RKO (cell line): ENCODE measurements around the gene CC2D1B.
A peak's percentile ranks its signal among the peaks of the same experiment; 100 is the strongest.

ENCODE experiments used
- DNase-seq: peaks from one replicate; pipeline ENCODE4 v3.0.0-alpha.2; 2016; ENCODE audit warnings: low spot score

CC2D1B gene

DNA sequence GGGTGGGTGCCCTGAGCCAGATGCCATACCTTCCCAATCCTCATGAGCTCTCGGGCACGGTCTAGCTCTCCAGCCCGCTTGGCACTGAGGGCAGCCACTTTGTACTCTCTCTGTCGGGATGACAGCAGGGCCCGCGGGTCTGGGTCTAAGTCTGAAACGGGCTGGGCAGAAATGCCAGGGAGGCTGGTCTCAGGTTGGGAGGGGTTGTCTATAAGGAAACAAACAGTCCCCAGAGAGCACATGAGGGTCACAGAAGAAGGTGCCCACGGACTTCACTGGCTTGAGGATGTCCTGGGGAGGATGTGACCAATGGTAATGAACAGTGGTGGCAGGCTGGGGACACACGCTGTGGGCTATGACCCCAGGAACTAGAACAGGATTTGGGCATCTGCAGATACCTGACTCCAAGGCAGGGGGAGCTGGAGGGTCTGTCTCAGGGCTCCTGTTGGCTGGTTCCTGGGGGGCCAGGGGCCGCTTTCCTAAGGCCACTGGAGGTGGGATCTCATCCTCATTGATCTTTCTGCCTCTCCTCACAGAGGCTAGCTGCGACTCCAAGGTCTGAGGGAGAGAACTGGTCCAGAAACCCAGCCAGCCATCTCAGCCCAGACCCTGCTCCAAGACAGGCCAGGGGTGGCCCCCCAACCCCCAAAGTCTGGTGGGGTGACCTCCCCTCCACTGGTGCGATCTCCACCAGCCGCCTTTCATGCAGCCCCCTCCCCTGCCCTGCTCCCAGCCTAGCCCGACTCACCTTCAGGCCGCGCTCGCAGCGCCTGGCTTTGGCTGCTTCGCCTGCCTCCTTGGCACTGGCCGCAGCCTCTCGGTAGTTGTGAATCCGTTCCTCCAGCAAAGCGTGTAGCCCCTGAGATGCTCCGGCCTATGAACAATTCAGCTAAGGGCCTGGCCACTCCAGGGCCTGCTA, 6.1 kb downstream of the CC2D1B start:
- DNase-seq, result no peak

DNA sequence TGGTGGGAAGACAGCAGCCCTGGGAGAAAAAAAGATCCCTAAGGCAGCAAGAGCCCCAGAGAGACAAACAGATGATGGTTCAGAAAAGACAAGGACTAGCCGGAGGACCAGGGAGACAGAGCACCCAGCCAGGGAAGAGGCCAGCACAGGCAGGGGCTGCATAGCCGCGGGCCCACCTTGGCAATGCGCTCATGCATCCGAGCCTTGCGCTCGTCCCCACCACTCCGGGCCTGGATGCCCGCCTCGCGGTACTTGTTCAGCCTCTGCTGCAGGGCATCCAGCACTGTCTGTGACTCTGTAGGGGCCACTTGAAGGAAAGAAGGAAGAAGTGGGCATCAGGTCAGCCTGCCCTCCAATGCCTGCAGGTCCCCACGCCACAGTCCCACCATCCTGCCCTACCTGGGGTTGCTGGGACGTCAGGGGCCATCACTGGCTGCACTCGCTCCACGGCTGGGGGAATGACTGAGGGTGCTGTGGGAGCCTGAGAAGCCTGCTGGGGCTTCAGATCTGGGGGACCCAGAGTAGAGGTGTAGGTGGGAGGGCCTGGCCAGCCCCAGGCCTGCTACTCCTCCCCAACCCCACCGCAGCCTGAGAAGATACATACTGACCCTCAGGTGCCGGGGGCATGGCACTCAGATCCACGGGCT, 7.0 kb downstream of the CC2D1B start:
- no peak for DNase-seq

DNA sequence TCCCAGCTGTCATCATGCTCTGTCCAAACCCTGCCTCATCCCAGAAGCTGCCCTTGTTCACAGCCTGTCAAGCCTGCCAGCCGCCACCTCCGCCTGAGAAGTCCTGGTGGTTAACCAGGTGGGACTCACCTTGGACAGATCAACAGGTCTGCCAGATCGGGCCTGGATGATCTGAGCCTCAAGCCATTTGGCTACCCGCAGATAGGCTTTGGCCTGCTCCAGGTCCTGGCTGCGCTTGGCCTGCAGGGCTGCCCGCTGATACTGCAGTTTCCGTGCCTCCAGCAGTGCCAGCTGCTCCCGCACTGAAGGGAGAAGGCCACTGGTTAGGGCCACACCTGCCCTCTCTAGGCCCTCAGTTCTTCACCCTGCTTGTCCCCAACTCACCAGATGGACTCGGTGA, 8.6 kb downstream of the CC2D1B start:
- no peak for DNase-seq

DNA sequence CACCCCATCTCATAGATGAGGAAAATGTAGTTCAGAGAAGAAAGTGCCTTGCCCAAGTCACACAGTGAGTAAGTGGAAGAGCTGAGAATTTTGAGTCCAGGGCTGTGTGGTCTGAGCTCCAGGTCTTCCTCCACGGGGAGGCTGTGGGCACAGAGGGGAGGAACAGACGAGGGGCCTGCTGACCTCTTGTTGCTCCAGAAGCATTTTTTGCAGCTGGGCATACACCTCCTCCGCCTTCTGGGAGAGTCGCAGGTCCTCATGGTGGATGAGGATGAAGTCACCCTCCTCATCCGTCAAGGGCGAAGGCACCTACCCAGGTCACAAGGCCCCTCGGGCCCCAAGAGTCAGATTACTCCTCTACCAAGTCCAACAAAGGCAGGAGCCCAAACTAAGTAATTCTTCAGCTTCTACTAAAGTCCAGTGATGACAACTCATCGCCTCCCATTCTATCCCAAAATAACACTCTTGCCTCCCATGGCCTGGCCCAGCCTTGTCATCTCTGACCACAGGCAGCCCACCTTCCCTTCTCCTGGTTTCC, 9.1 kb downstream of the CC2D1B start:
- no peak for DNase-seq

DNA sequence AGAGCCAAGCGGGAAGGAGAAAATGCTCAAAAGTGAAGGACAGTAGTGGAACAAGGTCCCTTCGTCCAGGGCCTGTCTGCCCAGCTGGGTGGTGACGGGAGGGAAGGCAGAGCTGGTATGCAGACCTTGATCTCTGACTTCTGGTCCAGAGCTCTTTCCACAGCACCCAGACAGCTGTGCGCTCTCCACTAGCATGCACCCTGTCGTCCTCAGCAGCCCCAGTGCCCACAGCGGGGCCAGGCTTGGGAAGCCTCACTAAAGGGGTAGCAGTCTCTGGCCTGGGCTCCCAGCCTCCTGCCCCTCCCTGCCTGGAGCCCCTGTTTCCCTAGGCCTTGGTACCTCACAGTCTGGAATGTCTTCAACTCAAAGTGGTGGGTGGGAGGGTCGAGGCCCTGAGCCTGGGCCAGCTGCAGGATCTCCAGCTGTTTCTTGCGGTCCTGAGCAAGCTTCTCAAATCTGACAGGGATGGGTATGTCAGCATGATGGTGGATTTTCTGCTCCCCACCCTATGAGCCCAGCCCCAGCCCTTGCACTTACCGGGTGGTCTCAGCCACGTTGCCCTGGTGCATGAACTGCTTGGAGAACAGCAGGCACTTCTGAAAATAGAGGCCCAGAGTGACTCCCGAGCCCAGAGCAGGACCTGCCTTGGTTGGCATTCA, 10.0 kb downstream of the CC2D1B start:
- no peak for DNase-seq

DNA sequence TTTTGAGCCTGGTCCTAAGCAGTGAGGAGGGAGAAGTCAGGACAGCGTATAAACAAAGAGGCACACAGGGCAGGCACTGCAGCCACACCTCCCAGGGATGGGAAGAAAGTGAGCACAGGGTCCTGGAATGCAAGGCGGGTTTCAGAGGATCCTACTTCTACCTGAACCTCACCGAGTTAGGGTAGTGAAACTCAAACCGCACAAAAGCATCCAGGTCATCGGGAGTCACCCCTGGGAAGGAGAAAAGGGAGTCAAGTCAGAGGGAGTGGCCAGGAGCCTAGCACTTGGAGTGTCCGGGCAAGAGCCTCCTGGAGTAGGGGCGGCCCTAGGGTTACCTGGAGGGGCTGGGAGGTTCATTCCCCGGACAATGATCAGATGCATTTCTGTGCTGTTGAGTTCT, 10.6 kb downstream of the CC2D1B start:
- DNase-seq, result no peak

DNA sequence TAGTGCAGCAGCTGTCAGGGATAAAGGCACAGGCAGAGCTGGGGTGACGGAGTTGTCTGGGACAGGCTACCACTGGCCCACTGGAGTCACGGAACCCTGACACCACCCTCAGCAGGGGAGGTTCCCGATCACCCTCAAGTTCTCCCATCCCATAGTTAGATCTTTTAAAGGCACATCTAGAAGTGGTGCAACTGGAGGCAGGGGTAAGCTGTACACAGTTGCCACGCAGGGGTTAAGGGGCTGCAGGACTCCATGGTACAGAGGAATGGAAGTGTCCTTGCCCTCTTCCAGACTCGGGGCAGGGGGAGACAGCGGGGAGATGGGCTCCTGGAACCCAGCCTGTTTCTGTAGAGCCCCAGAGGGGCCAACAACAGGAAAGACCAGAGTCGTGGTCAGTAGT, 13.3 kb downstream of the CC2D1B start:
- DNase-seq, result no peak

DNA sequence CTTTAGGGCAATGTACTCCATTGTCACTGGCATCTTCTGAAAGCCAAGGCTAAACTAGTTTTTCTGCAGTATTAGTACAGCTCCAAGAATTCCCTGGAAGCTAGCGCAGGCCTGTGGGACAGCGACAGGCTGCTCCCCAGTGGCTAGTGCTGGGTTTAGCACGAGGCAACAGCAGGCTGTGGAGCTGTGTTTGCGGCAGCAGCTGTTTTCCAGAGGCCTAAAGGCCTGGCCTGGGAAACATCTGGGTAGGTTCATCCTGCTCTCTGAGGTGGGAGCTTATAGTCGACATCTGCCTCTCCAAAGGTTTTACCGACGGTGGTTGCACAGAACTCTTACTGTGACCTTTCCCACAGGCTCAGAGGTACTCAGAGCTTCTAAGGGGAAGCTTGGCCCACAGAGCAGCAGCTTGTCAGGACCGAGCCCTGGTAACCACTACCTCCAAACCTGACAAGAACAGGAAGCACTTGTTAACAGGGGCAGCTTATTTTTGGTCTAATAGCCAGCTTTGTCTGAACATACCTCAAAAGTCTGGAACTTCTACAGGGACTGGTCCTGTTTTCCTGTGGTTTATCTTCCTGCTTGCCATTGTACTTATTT, 17.2 kb downstream of the CC2D1B start:
- DNase-seq, result peak; percentile 55

DNA sequence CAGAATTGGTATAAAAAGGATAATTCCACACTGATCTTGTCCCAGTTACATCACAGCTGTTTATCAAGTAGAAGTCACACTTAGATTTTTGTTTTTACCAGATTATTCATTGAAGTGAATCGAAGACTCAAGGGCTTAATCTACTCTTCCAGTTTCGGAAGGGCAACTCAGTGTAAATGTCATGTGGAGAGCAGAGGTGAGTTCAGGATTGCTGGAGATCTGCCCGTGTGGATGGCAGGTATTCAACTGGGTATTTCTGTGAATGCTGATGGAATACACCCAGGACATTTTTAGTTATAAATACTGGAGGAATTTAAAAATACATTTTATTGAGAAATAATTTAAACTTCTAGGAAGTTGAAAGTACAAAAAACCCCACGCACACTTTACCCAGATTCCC, 19.4 kb downstream of the CC2D1B start:
- no peak for DNase-seq

DNA sequence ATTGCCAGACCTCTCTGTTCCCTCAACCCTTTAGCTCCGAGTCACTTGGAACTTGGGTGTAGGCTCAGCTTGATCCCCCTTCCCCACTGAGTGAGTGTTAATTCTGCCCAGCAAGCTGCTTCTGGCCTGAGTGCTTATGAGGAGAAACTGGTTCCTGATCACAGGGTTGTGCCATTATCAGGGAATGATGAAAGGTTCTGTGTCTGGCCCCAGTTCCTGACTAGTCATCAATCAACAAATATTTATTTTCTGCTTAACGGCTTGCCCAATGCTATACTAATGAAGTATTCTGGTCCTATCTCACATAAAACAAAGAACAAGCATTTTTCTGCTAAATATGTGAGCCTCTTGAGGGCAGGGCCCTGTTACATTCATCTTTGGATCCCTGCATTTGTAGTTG, 20.8 kb downstream of the CC2D1B start:
- no peak for DNase-seq

DNA sequence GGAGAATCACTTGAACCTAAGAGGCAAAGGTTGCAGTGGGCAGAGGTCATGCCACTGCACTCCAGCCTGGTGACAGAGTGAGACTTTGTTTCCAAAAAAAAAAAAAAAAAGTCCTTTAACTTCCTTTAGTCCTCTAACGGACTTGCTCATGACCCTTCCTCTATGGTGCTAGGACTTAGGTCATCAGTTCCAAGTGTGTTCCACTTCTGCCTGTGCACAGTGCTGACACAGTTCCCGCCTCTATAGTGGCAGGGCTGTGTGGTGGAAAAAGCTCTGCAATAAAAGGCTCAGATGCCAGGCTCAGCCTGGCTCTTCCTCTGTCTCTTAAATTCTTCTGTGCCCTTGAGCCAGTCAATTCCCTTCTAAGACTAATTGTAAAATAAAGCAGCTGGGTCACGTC, 22.0 kb downstream of the CC2D1B start:
- no peak for DNase-seq

DNA sequence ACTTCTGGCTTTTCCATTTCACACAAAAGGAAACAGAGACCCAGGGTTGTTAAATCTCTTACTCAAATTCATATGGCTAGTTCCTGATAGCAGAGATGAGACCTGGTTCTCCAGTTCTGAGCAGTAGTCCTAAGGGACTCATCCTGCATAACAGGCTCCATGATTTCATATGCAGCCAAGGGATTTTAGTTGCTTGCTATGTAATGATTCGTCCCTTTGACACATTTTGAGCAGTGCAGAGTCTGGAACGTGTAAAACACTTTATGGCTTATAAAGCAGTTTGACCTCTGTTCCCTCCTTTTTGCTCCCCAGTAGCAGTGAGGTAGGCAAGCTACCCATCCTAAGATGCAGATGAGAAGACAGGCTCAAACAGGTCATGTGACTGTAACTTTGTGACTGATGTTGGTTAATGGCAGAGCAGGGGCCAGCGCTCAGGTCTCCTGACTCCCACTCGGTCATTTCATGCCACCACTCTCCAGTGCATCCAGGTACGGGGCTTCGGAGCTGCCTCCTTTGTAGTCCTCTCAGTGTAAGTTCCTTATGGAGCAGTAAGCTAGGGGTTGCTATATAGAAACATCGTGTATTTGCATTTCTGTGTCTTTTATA, 24.2 kb downstream of the CC2D1B start:
- DNase-seq, result no peak

DNA sequence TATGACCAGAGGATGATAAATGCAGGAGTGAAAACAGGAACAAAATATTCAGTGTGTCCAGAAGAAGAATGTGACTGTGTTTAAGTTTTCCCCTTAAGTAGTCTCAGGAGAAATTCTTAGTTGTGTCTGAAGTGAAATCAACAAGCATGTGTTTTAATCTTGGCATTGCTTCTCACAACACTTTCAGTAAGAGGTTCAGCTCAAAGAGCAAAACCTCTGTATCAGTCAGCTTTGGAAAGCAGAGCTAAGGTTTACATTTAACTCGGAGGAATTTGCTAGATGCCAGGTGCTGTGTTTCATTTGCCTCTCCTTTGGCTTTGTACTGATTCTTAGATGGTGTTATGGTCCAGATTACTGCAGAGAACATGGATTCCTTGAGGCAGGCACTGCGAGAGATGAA, 28.6 kb downstream of the CC2D1B start:
- DNase-seq, result no peak

DNA sequence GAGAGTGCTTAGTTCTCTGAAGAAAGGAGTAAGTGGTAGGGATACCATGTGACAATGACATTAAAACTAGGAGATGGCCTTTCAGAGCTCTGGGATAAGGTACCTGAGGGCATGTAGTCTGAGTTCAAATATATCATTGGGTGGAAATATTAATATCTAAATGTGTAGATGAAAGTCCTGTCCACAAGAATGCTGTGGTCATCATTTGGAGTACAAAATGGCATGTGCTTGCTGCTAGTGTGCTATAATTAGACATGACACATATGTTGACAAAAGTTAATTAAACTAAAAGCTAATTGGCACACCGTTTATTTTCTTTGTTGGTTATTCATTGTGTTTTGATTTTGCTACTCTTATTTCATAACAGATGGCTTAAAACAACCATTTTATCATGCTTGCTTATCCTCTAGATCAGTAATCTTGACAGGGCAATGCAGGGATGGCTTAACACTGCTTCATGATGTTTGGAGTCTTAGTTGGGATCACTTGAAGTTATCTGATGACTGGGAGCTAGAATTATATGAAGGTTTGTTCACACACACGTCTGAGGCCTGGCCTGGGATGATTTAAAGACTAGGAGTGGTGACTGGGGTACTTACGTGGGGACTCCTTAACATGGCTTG, 31.0 kb downstream of the CC2D1B start:
- no peak for DNase-seq

DNA sequence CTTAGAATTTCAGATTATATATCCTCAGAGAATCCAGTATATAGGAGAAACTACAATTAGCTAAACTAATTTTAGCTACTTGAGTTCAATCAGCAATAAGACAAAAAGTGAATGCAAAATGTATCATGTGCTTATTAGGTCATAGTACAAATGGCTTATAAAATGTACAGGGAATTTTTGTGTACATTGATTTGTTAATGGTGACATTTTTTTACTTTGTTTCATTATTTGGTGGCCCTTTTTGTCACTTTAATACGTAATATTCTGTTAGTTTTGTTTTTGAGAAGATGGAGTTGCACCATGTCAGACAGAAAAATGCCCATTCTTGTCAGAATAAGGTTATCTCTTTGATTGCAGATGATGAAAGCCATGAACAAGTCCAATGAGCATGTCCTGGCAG, 33.6 kb downstream of the CC2D1B start:
- no peak for DNase-seq

DNA sequence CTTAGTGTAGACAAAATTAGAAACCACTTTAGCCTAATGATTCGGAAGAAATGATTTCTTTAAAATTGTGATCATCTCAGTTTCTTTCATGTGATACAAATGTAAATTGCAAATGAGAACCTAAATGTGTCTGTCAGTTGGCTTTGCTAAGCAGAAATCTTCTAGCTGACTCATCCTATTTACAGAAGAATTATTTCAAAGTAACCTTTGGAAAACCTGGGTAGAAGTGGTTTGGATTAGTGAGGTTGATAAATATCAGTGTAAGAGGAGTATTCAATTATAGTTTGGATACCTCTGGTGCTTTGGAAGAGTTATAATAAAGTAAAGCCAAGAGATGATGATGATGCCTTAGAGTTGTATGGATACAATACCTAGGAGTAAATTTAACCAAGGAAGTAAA, 37.4 kb downstream of the CC2D1B start:
- no peak for DNase-seq

DNA sequence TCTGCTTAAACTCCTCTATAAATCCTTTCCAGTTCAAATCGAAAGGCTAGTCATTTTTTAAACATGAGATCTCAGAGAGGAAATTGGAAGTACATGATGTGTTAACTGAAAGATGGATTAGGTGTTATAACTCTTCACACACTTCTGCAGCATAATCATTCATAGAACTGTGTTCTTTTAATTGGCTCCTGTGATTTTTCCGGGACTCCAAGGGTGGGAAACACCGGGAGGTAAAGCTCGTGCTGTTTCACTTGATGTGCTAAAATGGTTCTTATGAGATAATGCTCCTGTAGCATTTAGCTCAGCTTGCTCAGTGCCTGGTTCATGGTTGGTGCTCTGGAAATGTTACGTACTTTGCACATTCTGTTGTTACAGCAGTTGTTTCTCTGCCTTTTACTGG, 40.2 kb downstream of the CC2D1B start:
- no peak for DNase-seq

DNA sequence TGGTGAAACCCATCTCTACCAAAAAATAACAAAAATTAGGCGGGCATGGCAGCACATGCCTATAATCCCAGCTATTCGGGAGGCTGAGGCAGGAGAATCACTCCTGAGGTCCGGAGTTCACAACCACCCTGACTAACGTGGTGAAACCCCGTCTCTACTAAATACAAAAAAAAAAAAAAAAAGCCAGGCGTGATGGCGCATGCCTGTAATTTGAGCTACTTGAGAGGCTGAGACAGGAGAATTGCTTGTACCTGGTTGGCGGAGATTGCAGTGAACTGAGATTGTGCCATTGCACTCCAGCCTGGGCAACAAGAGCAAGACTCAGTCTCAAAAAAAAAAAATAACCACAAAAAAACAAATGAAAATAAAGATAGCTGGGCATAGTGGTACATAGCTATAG, 42.3 kb downstream of the CC2D1B start:
- DNase-seq, result no peak

DNA sequence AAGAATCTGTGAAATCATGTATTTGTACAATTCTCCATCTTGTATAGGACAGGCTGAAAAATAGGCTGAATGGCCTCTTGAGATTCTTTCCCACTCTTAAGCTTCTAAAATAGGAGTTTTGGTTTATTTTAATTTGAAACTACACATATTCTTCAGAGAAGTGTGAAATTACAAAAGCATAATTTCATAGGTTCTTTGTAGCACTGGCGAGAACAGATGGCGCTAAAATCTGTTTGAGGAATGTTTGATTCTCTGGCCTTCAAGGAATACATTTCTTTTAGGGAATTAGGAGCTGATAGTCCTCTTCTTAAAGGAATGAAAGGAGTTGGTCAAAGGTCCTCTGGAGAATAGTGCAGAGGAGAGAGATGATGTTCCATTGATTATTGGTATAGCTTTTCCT, 44.9 kb downstream of the CC2D1B start:
- DNase-seq, result no peak

DNA sequence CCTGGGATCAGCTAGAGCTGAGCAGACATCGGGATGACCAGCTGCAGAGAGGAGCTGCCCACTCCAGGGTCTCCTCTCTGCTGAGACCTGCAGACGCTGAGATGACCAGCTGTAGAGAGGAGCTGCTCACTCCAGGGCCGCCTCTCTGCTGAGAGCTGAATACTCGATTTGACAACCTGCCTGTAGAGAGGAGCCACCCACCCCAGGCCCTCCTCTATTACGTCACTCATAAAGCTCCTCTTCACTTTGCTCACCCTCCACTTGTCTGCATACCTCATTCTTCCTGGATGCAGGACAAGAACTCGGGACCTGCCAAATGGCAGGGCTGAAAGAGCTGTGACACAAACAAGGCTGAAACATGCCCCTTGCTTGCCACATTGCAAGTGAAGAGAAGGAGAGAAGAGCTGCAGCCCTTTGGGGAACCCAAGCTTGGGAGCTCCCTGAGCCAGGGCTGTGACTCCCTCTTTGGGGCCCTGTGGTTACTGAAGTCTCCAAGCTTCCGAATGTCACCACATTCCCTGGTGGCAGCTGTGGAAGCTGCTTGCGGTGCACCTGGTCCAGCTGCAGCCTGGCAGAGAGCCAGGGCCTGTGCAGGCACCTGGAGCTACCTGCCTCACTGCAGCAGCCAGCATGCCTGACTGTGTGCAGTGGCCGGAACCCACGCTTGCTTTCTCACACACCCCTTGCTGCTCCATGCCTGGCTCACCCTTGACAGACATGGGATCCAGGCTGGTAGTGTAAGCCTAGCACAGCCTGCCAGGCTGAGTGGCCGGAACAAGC, 59.6 kb downstream of the CC2D1B start:
- no peak for DNase-seq
